Neural cell (in vitro differentiated cells): ENCODE measurements around the gene CRPPA. TPM values are rescaled to one million over a fixed set of nuclear protein-coding genes. Genes with fewer than 3 reads are reported as not detected.

Experiments used
- H2AFZ ChIP-seq: fragments of 200-600, 300-800 bp; sonication (generic), shearing (Covaris generic); 2 replicates; pipeline ENCODE4 v1.6.0; 2014; ENCODE audit warnings: low read depth, mild to moderate bottlenecking, antibody characterized with exemption, low read length, moderate library complexity
- H3F3A ChIP-seq: fragments of 200-600 bp; shearing (Covaris generic); 2 replicates; pipeline ENCODE4 v1.6.1; 2016; ENCODE audit warnings: mild to moderate bottlenecking, moderate library complexity, mixed read lengths, antibody characterized with exemption, low read length; ENCODE audit not compliant: insufficient read depth, poor library complexity, severe bottlenecking
- H3K27ac ChIP-seq: fragments of 200-600, 300-800 bp; sonication (generic), shearing (Covaris generic); 2 replicates; pipeline ENCODE4 v1.5.1; 2014; ENCODE audit warnings: mild to moderate bottlenecking, low read length, moderate library complexity
- H3K27me3 ChIP-seq: fragments of 300-800, 200-600 bp; sonication (generic), shearing (Covaris generic); 2 replicates; pipeline ENCODE4 v1.6.0; 2014; ENCODE audit warnings: mild to moderate bottlenecking, low read depth, low read length, moderate library complexity; ENCODE audit not compliant: insufficient read depth
- H3K36me3 ChIP-seq: fragments of 300-800, 200-600 bp; sonication (generic), shearing (Covaris generic); 2 replicates; pipeline ENCODE4 v1.5.1; 2014; ENCODE audit warnings: mild to moderate bottlenecking, antibody characterized with exemption, low read length, moderate library complexity; ENCODE audit not compliant: insufficient read depth
- H3K4me2 ChIP-seq: fragments of 300-800, 200-600 bp; sonication (generic), shearing (Covaris generic); 2 replicates; pipeline ENCODE4 v1.6.0; 2014; ENCODE audit warnings: mild to moderate bottlenecking, low read length
- H3K4me3 ChIP-seq: fragments of 300-800, 200-600 bp; sonication (generic), shearing (Covaris generic); 2 replicates; pipeline ENCODE4 v1.5.1; 2014; ENCODE audit warnings: mild to moderate bottlenecking, low read length, moderate library complexity
- H3K79me2 ChIP-seq: fragments of 200-600 bp; shearing (Covaris generic); replicated peaks from 2 replicates; pipeline ENCODE4 v1.6.0; 2014; ENCODE audit warnings: mild to moderate bottlenecking, low read length, moderate library complexity; ENCODE audit not compliant: insufficient read depth
- H3K9ac ChIP-seq: fragments of 300-800, 200-600 bp; sonication (generic), shearing (Covaris generic); 2 replicates; pipeline ENCODE4 v1.6.1; 2016; ENCODE audit warnings: mild to moderate bottlenecking, low read length, mixed read lengths
- H3K9me2 ChIP-seq: fragments of 200-600 bp; shearing (Covaris generic); 2 replicates; pipeline ENCODE4 v1.6.1; 2016; ENCODE audit warnings: mild to moderate bottlenecking, low read length, mixed read lengths; ENCODE audit not compliant: insufficient read depth
- H3K9me3 ChIP-seq: fragments of 200-600, 300-800 bp; sonication (generic), shearing (Covaris generic); 2 replicates; pipeline ENCODE4 v1.6.1; 2016; ENCODE audit warnings: mild to moderate bottlenecking, mixed run types, low read length, moderate library complexity, mixed read lengths
- H4K20me1 ChIP-seq: fragments of 200-600 bp; shearing (Covaris generic); 2 replicates; pipeline ENCODE4 v1.6.1; 2016; ENCODE audit warnings: mild to moderate bottlenecking, mixed run types; ENCODE audit not compliant: insufficient read depth
- EP300 ChIP-seq: fragments of 450-650 bp; conservative IDR thresholded peaks from 2 replicates; pipeline ENCODE4 v1.6.1; 2014; ENCODE audit warnings: antibody characterized with exemption, mild to moderate bottlenecking, moderate library complexity; ENCODE audit not compliant: poor library complexity, severe bottlenecking
- EZH2 ChIP-seq: fragments of 200-600, 300-800 bp; shearing (Covaris generic), sonication (generic); IDR thresholded peaks from 2 replicates; pipeline ENCODE4 v1.6.1; 2014; ENCODE audit warnings: antibody characterized with exemption, low read length, borderline replicate concordance, mild to moderate bottlenecking; ENCODE audit not compliant: insufficient read depth, poor library complexity, severe bottlenecking
- MXI1 ChIP-seq: fragments of 450-650 bp; conservative IDR thresholded peaks from 2 replicates; pipeline ENCODE4 v1.6.1; 2014; ENCODE audit warnings: antibody characterized with exemption, mild to moderate bottlenecking; ENCODE audit not compliant: poor library complexity, severe bottlenecking
- POLR2AphosphoS5 ChIP-seq: IDR thresholded peaks from 2 replicates; pipeline ENCODE4 v1.6.1; 2012
- RAD21 ChIP-seq: fragments of 450-650 bp; conservative IDR thresholded peaks from 2 replicates; pipeline ENCODE4 v1.6.1; 2014; ENCODE audit warnings: antibody characterized with exemption, mild to moderate bottlenecking, moderate library complexity
- SMC3 ChIP-seq: fragments of 450-650 bp; conservative IDR thresholded peaks from 2 replicates; pipeline ENCODE4 v1.6.1; 2014; ENCODE audit warnings: antibody characterized with exemption, mild to moderate bottlenecking, moderate library complexity; ENCODE audit not compliant: poor library complexity
- TAF1 ChIP-seq: IDR thresholded peaks from 2 replicates; pipeline ENCODE4 v1.6.1; 2012; ENCODE audit warnings: low read depth
- polyA plus RNA-seq: library from polyadenylated mRNA; depleted of rRNA; stranded (reverse); fragments of >200 nt; gene quantifications from 2 replicates; pipeline ENCODE4 v1.2.3, GENCODE V29; 2014
- TF ChIP-seq, protein P1 (sequence below): fragments of 450-650 bp; IDR thresholded peaks from 2 replicates; pipeline ENCODE4 v1.5.1; 2014; ENCODE audit warnings: antibody characterized with exemption, mild to moderate bottlenecking, moderate library complexity; ENCODE audit not compliant: poor library complexity, severe bottlenecking
- TF ChIP-seq, protein P2 (sequence below): IDR thresholded peaks from 2 replicates; pipeline ENCODE4 v1.6.1; 2012; ENCODE audit warnings: borderline replicate concordance

Gene CRPPA
- polyA plus RNA-seq, 1 donor from 2014 or later, result 0.05 TPM

DNA sequence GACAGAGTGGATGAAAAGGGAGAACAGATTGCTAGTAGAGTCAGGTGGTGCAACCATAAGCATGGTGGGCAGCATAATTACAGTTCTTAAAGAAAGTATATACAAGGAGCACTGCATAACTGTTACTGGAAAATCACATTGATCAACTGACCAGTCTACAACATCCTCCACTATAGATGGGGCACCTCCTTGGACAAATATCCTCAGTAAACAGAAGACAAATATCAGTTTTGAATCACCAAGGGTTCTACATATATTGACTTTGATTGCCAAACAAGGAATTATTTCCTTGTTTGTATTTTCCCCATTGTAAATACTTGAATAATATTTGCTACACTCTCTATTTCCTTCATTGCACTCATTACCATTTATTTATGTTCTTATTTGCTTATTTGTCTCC, 17.6 kb upstream of the CRPPA start:
- Histone ChIP-seq H3K79me2 (no peaks in the 10 kb centered on the region), H3K4me3 (no peak overlapping the region), H4K20me1 (no peaks in the 10 kb centered on the region), H2AFZ (no peak overlapping the region), H3K36me3 (no peaks in the 10 kb centered on the region), H3K9me2 (no peaks in the 10 kb centered on the region), H3F3A (no peaks in the 10 kb centered on the region), H3K27ac (no peak overlapping the region), H3K9ac (no peak overlapping the region), H3K4me2 (no peak overlapping the region), H3K9me3 (no peaks in the 10 kb centered on the region), H3K27me3 (no peaks in the 10 kb centered on the region)
- TF ChIP-seq EP300 (no peak), MXI1 (no peak), RAD21 (no peak), POLR2AphosphoS5 (no peak), SMC3 (no peak), EZH2 (no peak), TAF1 (no peak)
- TF ChIP-seq, protein P1, sequence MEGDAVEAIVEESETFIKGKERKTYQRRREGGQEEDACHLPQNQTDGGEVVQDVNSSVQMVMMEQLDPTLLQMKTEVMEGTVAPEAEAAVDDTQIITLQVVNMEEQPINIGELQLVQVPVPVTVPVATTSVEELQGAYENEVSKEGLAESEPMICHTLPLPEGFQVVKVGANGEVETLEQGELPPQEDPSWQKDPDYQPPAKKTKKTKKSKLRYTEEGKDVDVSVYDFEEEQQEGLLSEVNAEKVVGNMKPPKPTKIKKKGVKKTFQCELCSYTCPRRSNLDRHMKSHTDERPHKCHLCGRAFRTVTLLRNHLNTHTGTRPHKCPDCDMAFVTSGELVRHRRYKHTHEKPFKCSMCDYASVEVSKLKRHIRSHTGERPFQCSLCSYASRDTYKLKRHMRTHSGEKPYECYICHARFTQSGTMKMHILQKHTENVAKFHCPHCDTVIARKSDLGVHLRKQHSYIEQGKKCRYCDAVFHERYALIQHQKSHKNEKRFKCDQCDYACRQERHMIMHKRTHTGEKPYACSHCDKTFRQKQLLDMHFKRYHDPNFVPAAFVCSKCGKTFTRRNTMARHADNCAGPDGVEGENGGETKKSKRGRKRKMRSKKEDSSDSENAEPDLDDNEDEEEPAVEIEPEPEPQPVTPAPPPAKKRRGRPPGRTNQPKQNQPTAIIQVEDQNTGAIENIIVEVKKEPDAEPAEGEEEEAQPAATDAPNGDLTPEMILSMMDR, result no peak
- TF ChIP-seq, protein P2, sequence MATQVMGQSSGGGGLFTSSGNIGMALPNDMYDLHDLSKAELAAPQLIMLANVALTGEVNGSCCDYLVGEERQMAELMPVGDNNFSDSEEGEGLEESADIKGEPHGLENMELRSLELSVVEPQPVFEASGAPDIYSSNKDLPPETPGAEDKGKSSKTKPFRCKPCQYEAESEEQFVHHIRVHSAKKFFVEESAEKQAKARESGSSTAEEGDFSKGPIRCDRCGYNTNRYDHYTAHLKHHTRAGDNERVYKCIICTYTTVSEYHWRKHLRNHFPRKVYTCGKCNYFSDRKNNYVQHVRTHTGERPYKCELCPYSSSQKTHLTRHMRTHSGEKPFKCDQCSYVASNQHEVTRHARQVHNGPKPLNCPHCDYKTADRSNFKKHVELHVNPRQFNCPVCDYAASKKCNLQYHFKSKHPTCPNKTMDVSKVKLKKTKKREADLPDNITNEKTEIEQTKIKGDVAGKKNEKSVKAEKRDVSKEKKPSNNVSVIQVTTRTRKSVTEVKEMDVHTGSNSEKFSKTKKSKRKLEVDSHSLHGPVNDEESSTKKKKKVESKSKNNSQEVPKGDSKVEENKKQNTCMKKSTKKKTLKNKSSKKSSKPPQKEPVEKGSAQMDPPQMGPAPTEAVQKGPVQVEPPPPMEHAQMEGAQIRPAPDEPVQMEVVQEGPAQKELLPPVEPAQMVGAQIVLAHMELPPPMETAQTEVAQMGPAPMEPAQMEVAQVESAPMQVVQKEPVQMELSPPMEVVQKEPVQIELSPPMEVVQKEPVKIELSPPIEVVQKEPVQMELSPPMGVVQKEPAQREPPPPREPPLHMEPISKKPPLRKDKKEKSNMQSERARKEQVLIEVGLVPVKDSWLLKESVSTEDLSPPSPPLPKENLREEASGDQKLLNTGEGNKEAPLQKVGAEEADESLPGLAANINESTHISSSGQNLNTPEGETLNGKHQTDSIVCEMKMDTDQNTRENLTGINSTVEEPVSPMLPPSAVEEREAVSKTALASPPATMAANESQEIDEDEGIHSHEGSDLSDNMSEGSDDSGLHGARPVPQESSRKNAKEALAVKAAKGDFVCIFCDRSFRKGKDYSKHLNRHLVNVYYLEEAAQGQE, result no peak

DNA sequence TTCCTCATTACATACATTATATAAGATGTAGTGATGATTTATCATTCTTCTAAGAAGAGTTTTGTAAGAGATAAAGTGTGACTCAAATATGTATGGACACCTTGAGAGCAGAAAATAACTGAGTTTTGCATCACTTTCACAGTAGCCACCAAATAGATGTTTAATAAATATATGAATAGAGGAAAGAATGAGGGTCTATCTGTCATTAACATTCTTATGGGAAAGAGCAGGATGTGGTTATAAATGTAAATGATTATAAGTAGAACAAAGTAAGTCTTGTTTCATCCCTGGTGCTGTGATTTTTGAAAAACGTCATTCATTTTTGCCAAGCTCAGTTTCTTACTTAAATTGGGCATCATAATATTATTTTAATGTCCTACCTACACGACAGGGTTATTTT, 15.0 kb upstream of the CRPPA start:
- H3K79me2 ChIP-seq, result no peaks in the 10 kb centered on the region
- H3K9ac ChIP-seq, result no peak overlapping the region
- TF ChIP-seq, protein P2, result no peak
- TF ChIP-seq MXI1, result no peak
- H3K36me3 ChIP-seq, result no peaks in the 10 kb centered on the region
- no peak overlapping the region for H3K4me3 ChIP-seq
- H2AFZ ChIP-seq, result no peak overlapping the region
- H3K9me3 ChIP-seq, result no peaks in the 10 kb centered on the region
- no peak overlapping the region for H3K27ac ChIP-seq
- no peak overlapping the region for H3K4me2 ChIP-seq
- no peaks in the 10 kb centered on the region for H4K20me1 ChIP-seq
- no peaks in the 10 kb centered on the region for H3F3A ChIP-seq
- H3K9me2 ChIP-seq, result no peaks in the 10 kb centered on the region
- H3K27me3 ChIP-seq, result no peaks in the 10 kb centered on the region
